ENCODE data around the gene PARD6A.

Gene PARD6A

GRCh38 chr16:67654403-67654911 is 6.3 kb upstream of the PARD6A start:
- DNase-seq, result no peak

GRCh38 chr16:67655363-67655762 is 5.4 kb upstream of the PARD6A start:
- no peak for DNase-seq

GRCh38 chr16:67656344-67657016 is 4.3 kb upstream of the PARD6A start:
- DNase-seq, result no peak

GRCh38 chr16:67657017-67657608 is 3.6 kb upstream of the PARD6A start:
- no peak for DNase-seq

- no peak for DNase-seq
These were observed 2.8 kb upstream of the PARD6A start for GRCh38 chr16:67657751-67658518.

- DNase-seq, result no peak
These were observed 1.7 kb upstream of the PARD6A start for GRCh38 chr16:67658849-67659674.

GRCh38 chr16:67659675-67660563 is 841 bp upstream of the PARD6A start, which contains the start of gene ACD:
ACD (minus strand) TSS chr16:67660260; CDS start chr16:67660220, 40 bp downstream.
- DNase-seq, result peak; percentile 92

- DNase-seq, result no peak
These were observed 471 bp downstream of the PARD6A start for GRCh38 chr16:67661101-67661761.

- DNase-seq, result no peak
These were observed 1.3 kb downstream of the PARD6A start for GRCh38 chr16:67661886-67662652.

- no peak for DNase-seq
These were observed 1.9 kb downstream of the PARD6A start for GRCh38 chr16:67662653-67663010.

- no peak for DNase-seq
These were observed 2.6 kb downstream of the PARD6A start for GRCh38 chr16:67663151-67663876.

GRCh38 chr16:67663877-67664222 is 3.1 kb downstream of the PARD6A start:
- DNase-seq, result no peak

- DNase-seq, result no peak
These were observed 3.5 kb downstream of the PARD6A start for GRCh38 chr16:67664258-67664657.

GRCh38 chr16:67664871-67665270 is 4.1 kb downstream of the PARD6A start:
- no peak for DNase-seq

- no peak for DNase-seq
These were observed 4.8 kb downstream of the PARD6A start for GRCh38 chr16:67665598-67665997.

- no peak for DNase-seq
These were observed 5.3 kb downstream of the PARD6A start for GRCh38 chr16:67666032-67666551.

- peak; percentile 70 for DNase-seq
These were observed 6.0 kb downstream of the PARD6A start, which contains the start of the genes C16orf86 and ENKD1 for GRCh38 chr16:67666559-67667452. C16orf86 (plus strand) TSS chr16:67666814; CDS start chr16:67666971, 157 bp downstream. ENKD1 (minus strand) TSS chr16:67666750; CDS start chr16:67666442, 308 bp downstream.

GRCh38 chr16:67667453-67667816 is 6.7 kb downstream of the PARD6A start:
- DNase-seq, result no peak

All from activated T-cell treated with anti-CD3 and anti-CD28 coated beads for 4 hours (primary cell).